Ovary (tissue), 10 donors: ENCODE results near the gene SOD1. TPM values are rescaled to one million over a fixed set of nuclear protein-coding genes. Genes with fewer than 3 reads are reported as not detected.

ENCODE experiments used
- DNase-seq, 5 donors: peaks; one replicate each; pipeline ENCODE4 v3.0.0-alpha.2; 2019 to 2020
- H3K27ac ChIP-seq, 2 donors: fragments of 200-600 bp; one replicate each; pipeline versions ENCODE4 v1.5.1 to v1.8.0; 2019 to 2022
- H3K27me3 ChIP-seq: fragments of 200-600 bp; one replicate; pipeline ENCODE4 v1.8.0; 2022
- H3K36me3 ChIP-seq: fragments of 200-600 bp; sonication (generic); one replicate; pipeline ENCODE4 v1.5.1; 2019
- H3K4me1 ChIP-seq: one replicate; pipeline ENCODE4 v1.8.1; 2013; ENCODE audit warnings: mild to moderate bottlenecking, moderate library complexity; ENCODE audit not compliant: insufficient read depth
- H3K4me3 ChIP-seq: fragments of 200-600 bp; sonication (generic); one replicate; pipeline ENCODE4 v1.5.1; 2017
- H3K9me3 ChIP-seq, 2 donors: fragments of 200-600 bp in 1 of 2; sonication (generic) in 1 of 2; one replicate each; pipeline versions ENCODE4 v1.5.1 to v1.8.1; 2013 to 2019; ENCODE audit warnings: mild to moderate bottlenecking in 1 of 2, moderate library complexity in 1 of 2
- CTCF ChIP-seq, 3 donors: fragments of 450-650 bp in 2 of 3; fragments of 200-600 bp in 1 of 3; IDR thresholded peaks; one replicate each; pipeline versions ENCODE4 v1.5.1 to v1.8.0; 2016 to 2022; ENCODE audit warnings: antibody characterized with exemption in 3 of 3, mild to moderate bottlenecking in 1 of 3
- EP300 ChIP-seq: sonication (generic); formaldehyde crosslinking; IDR thresholded peaks from one replicate; pipeline ENCODE4 v1.6.1; 2017; ENCODE audit warnings: antibody characterized with exemption
- POLR2A ChIP-seq: fragments of 450-650 bp; IDR thresholded peaks from one replicate; pipeline ENCODE4 v1.6.1; 2017; ENCODE audit warnings: antibody characterized with exemption, mild to moderate bottlenecking, moderate library complexity
- WGBS, 3 donors: extraction: QIAGEN DNeasy Blood & Tissue Kit in 1 of 3; methylation state at CpG; one replicate each; pipeline versions ENCODE4 v1.1.5 to v1.1.7; 2013 to 2017; 5-methylcytosine and 5-hydroxymethylcytosine counted together
- intact Hi-C, 4 donors: fragments of 100-400 bp; cut with DNase I; formaldehyde crosslinking; loops; one replicate each; pipeline versions ENCODE4 v1.11.0 to v1.15.1; 2022 to 2023
- long read RNA-seq, 3 donors: library from polyadenylated mRNA in 2 of 3; unstranded in 2 of 3; transcript quantifications; one replicate each; pipeline ENCODE4 v2.0.0 and lab custom pipeline, GENCODE V29; 2021 to 2026
- polyA plus RNA-seq, 2 donors: library from polyadenylated mRNA; stranded (reverse); fragments of 200-250 nt in 1 of 2; fragments of 350-450 nt in 1 of 2; fragmentation: Illumina TruSeq in 1 of 2; extraction: RNeasy Lipid Tissue Mini Kit (QIAGEN cat#74804) in 1 of 2; gene quantifications; one replicate each; pipeline ENCODE4 v1.2.3, GENCODE V29; 2013 to 2014
- total RNA-seq, 7 donors: library from RNA; depleted of rRNA in 2 of 7; stranded (reverse); fragments of >200 nt in 2 of 7; fragmentation: NEBNext Ultra II Directional in 3 of 7; extraction: Animal tissue kit (Norgen Biotek cat#: 25700) in 3 of 7; gene quantifications; one replicate each; pipeline versions ENCODE4 v1.1.0 to v1.2.4, GENCODE V29; 2016 to 2023
- donor health status: DM: no; HTN: no; CAD: no; lungs with moderate emphysema.
- donor health status: DM: no; HTN: no; CAD: no.
- donor health status: Bipolar disorder and iron deficiency.
- donor health status: DM: yes; HTN: yes; CAD: no.
- donor health status: DM: no; HTN: no; CAD: no.
- donor health status: DM: yes; HTN: yes; CAD: no.

Gene SOD1
- total RNA-seq (100 to 1,000 TPM; 175 to 321 (median 236) TPM), polyA plus RNA-seq (100 to 1,000 TPM; 373 to 451 TPM)
- long read RNA-seq, donor 1, transcript SOD1-201 (5 exons, 966 nt): major isoform, 148 of 161 reads
- long read RNA-seq, donor 1, partial matches to known transcripts: 2 of 161 reads
- long read RNA-seq, donor 1, other reads (novel, unspliced or antisense): 10 of 161 reads
- long read RNA-seq, donor 2, transcript SOD1-201 (5 exons, 966 nt): major isoform, 478 of 566 reads
- long read RNA-seq, donor 2, partial matches to known transcripts: 47 of 566 reads
- long read RNA-seq, donor 2, other reads (novel, unspliced or antisense): 37 of 566 reads
- long read RNA-seq, donor 3, transcript SOD1-201 (5 exons, 966 nt): major isoform, 218 of 229 reads
- long read RNA-seq, donor 3, partial matches to known transcripts: 1 of 229 reads
- long read RNA-seq, donor 3, other reads (novel, unspliced or antisense): 9 of 229 reads

GRCh38 chr21:31659536-31660258, at the start of gene SOD1:
SOD1 (plus strand) TSS chr21:31659693; CDS start chr21:31659770, 77 bp downstream.
- no peaks in the 10 kb centered on the region for H3K36me3 ChIP-seq
- DNase-seq: peak; percentile 92 to 97 (median 96)
- 0% methylated on average over 36 to 87 of the region's 87 CpGs for WGBS, 3 donors
- no peaks in the 10 kb centered on the region for H3K9me3 ChIP-seq
- intact Hi-C loops: loop anchor here in 1 of 4 donors (10.0 kb wide), 1 partner anchor 75 kb away; the partner anchor contains the start of gene SCAF4
- H3K4me1 ChIP-seq: peaks cover 18% of the 10 kb centered on the region
- TF ChIP-seq EP300 (no peak), POLR2A (peak; percentile 79), CTCF (IDR thresholded peaks at IDR 0.05) (peak; percentile 17 to 40 (median 25))
- no peaks in the 10 kb centered on the region for H3K27me3 ChIP-seq
- H3K27ac ChIP-seq: peak within 1 kb of the TSS; percentile 59 to 74
- peak within 1 kb of the TSS; percentile 88 for H3K4me3 ChIP-seq

DNA sequence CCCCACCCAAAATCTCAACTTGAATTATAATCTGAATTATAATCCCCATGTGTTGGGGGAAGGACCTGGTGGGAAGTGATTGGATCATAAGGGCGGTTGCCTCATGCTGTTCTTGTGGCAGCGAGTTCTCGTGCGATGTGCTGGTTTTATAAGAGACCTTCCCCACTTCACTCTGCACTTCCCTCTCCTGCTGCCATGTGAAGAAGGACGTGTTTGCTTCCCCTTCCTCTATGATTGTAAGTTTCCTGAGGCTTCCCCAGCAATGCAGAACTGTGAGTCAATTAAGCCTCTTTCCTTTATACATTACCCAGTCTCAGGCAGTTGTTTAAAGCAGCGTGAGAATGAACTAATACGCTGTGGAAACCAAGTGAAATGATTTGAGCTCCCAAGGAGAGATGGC, 48.0 kb upstream of the SOD1 start:
- no peaks in the 10 kb centered on the region for H3K36me3 ChIP-seq
- no peak overlapping the region for H3K27ac ChIP-seq
- no peaks in the 10 kb centered on the region for H3K9me3 ChIP-seq
- no peak overlapping the region for H3K4me3 ChIP-seq
- DNase-seq: no peak
- no peaks in the 10 kb centered on the region for H3K4me1 ChIP-seq
- no peaks in the 10 kb centered on the region for H3K27me3 ChIP-seq
- 91 to 94% (median 94%) methylated on average over 7 of the region's 7 CpGs for WGBS, 3 donors
- TF ChIP-seq POLR2A (no peak), CTCF (IDR thresholded peaks at IDR 0.05) (no peak), EP300 (no peak)
- intact Hi-C loops: no loop called here

GRCh38 chr21:31612894-31613785, 46.4 kb upstream of the SOD1 start:
- Histone ChIP-seq H3K36me3 (no peaks in the 10 kb centered on the region), H3K27ac (no peak overlapping the region), H3K4me1 (no peaks in the 10 kb centered on the region), H3K4me3 (no peak overlapping the region), H3K27me3 (no peaks in the 10 kb centered on the region), H3K9me3 (no peaks in the 10 kb centered on the region)
- no peak for DNase-seq
- 51% methylated on average over 22 of the region's 22 CpGs for WGBS, 3 donors
- intact Hi-C loops: no loop called here
- TF ChIP-seq CTCF (IDR thresholded peaks at IDR 0.05): no peak
- TF ChIP-seq POLR2A: no peak

DNA sequence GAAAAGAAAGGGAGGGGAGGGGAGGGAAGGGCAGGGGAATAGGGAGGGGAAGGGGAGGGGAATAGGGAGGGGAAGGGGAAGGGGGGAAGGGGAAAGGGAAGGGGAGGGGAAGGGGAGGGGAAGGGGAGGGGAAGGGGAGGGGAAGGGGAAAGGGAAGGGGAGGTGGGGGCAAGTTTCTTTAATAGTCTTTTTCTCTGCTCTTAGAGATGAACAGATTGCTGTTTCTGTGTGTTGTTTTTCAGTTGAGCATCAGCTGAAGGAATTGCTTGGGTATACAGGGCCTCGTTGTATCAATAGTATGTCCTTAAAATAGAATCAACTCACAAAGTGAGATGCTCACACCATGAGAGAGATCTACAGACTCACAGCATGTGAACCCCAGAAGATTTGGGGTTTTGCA, 44.8 kb upstream of the SOD1 start:
- H3K9me3 ChIP-seq: no peaks in the 10 kb centered on the region
- TF ChIP-seq EP300: no peak
- no peak for TF ChIP-seq POLR2A
- no peak for TF ChIP-seq CTCF (IDR thresholded peaks at IDR 0.05)
- H3K4me1 ChIP-seq: no peaks in the 10 kb centered on the region
- no peak for DNase-seq
- intact Hi-C loops: no loop called here
- no peaks in the 10 kb centered on the region for H3K36me3 ChIP-seq
- 24 to 28% (median 24%) methylated on average over 1 of the region's 1 CpG for WGBS, 3 donors
- no peak overlapping the region for H3K27ac ChIP-seq
- no peaks in the 10 kb centered on the region for H3K27me3 ChIP-seq
- no peak overlapping the region for H3K4me3 ChIP-seq
